Sigmoid colon (tissue), 4 donors: ENCODE results near the gene NBAS.

Experiments
- CTCF ChIP-seq, 4 experiments: fragments of 450-650 bp in 3 of 4; fragments of 200-600 bp in 1 of 4; IDR thresholded peaks; one replicate each; pipeline ENCODE4 v1.5.1; 2016 to 2019; ENCODE audit warnings: antibody characterized with exemption in 4 of 4, mild to moderate bottlenecking in 3 of 4, moderate library complexity in 2 of 4
- POLR2A ChIP-seq, 2 donors: fragments of 450-650 bp; IDR thresholded peaks; one replicate each; pipeline ENCODE4 v1.6.1; 2016; ENCODE audit warnings: antibody characterized with exemption in 2 of 2, mild to moderate bottlenecking in 2 of 2, moderate library complexity in 2 of 2
- POLR2AphosphoS5 ChIP-seq, 4 donors: sonication (generic); formaldehyde crosslinking; IDR thresholded peaks; one replicate each; pipeline ENCODE4 v1.6.1; 2017; ENCODE audit warnings: antibody characterized with exemption in 4 of 4

GRCh38 chr2:15352363-15352762 lies 208.8 kb downstream of the NBAS start:
- TF ChIP-seq CTCF (IDR thresholded peaks at IDR 0.05) (no peak), POLR2A (IDR thresholded peaks at IDR 0.05) (no peak), POLR2AphosphoS5 (IDR thresholded peaks at IDR 0.05) (no peak)
